Measurements from ENCODE around the gene COPG2.

GRCh38 chr7:130595986-130596385, 72.6 kb downstream of the COPG2 start:
- TF ChIP-seq CTCF (IDR thresholded peaks at IDR 0.05), result no peak
- no peak for TF ChIP-seq POLR2A (IDR thresholded peaks at IDR 0.05)
- no peak for TF ChIP-seq POLR2AphosphoS5 (IDR thresholded peaks at IDR 0.05)

Data from transverse colon (tissue), 4 donors.